Posterior cingulate gyrus (tissue), 11 donors: ENCODE data around the gene FAM174B.

Source experiments
- DNase-seq, 10 donors: peaks; one replicate each; pipeline versions ENCODE4 v3.0.0 to v3.0.0-alpha.2; 2020 to 2021; ENCODE audit warnings: mixed read lengths in 3 of 10
- intact Hi-C: fragments of 100-400 bp; cut with DNase I; formaldehyde crosslinking; loops from one replicate; pipeline ENCODE4 v1.15.1; 2023

The FAM174B gene

GRCh38 chr15:92605225-92605944 is 50.2 kb downstream of the FAM174B start:
- peak in 1 of 10 donors; percentile 40 for DNase-seq
- intact Hi-C loops = no loop called here

DNA sequence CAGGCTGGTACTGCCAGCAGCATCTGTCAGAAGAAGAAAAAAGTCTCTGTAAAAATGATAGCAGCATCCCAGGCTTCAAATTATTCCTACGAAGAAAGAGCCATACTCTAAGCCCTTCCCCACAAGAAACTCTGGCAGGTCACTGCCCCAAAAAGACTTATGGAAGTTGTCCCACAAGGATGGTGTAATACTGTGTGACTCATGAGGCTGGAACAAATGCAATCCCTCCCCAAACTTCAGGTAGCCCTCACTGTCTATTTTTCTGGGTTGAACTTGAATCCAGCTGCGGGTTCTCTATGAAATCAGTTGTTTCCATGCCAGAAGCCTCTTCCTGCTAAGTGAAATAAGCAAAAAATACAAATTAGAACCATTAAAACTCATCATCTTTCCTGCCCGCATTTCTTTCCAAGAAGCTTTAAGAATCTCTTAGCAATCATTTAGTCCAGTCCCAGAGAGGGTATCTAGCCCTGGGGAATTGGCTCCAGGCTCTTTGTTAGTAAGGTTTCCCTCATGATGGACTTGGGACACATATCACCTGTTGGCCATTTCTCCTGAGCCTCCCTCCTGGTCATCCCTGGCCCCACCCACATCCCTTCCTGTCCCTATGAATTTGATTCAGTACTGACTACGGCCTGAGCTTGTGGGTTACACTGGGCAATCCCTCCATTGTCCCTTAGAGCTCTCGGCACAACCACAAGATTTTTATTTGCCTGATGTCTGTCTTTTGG is 51.7 kb downstream of the FAM174B start:
- intact Hi-C loops = no loop called here

DNA sequence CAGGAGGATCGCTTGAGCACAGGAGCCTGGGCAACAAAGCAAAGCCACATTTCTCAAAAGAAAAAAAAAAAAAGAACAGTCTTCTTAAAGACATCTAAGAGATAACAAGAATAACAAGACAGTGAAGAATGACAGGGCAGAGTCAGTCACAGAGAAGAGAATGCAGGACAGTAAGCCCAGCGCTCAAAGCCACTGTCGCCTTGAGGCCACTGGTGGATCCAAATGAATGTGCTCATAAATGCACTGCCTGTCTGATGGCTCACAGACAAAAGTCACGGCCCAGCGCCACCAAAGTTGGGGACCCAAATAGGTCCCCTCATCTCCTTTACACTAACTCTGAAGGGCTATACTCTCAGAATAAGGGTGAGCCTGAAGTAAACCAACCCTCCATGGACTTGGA is 52.3 kb downstream of the FAM174B start:
- intact Hi-C loops = no loop called here

More for the DNA sequence above, 51.7 kb downstream of the FAM174B start:
- DNase-seq = peak in 1 of 10 donors; percentile 55

DNA sequence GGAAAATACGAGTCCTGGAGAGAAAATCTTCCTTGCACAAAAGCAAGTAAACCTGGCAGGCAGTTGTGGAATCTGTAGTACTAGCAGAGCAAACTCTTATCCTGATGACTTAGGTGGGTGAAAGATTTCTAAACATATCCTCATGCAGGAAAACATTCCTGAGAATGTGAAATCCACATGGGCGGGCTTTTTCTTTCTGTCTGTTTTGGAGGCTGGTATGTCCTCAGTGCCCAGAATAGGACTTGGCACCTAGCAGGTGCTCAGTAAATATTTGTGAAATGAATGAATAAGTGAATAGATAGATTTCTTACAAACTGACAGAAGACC is 53.3 kb downstream of the FAM174B start:
- intact Hi-C loops = no loop called here
- no peak for DNase-seq

More for the DNA sequence above, 52.3 kb downstream of the FAM174B start:
- DNase-seq = peak in 1 of 10 donors; percentile 64

DNA sequence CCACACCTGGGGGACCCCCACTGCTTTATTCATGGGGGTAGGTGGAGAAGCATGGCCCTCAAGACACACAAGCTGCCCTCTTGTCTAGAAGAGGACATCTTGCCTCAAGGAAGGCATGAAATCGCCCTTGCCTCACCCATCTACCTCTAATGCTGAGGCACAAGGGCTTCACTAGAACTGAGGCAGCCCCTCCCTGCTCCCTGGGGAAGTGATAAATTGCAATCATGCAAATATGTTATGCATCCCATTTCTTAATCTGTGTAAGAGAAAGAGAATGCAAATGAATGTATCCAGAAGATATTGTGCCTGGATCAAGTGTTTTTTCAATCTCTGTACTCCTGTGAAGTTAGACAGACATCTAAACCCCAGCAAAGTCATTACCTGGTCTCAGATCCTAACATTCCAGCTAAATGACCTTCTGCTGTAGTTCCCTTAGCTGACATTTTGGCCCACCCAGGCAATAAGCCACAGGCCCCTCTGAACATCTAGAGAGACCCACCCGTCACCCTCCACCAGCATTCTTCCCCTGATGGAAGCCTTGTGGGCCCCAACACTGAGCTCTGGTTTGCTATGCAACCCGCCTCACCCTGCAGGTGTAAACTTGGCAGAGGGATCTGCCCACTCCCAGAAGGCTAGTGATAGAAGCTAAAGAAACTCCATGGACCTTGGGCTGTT is 53.8 kb downstream of the FAM174B start:
- intact Hi-C loops = no loop called here
- peak in 1 of 10 donors; percentile 24 for DNase-seq

DNA sequence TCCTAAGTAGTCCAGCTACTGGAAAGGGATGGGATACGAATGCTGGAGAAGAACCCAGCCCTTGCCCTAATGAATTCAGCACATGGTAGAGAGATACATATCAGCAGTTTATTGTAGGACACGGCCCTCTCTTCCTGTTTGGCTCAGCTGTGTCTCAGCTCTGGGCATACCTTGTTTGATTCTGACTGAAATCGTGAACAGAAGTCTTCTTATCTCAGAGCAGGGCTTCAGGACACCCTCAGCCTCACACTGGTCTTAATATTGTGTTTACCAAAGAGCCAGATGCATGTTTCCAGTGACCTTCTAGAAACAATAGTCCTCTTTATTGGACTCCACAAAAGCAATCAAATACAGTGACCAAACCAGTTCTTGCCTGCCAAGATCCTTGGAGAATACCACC is 54.7 kb downstream of the FAM174B start:
- intact Hi-C loops = no loop called here
- peak in 1 of 10 donors; percentile 24 for DNase-seq

DNA sequence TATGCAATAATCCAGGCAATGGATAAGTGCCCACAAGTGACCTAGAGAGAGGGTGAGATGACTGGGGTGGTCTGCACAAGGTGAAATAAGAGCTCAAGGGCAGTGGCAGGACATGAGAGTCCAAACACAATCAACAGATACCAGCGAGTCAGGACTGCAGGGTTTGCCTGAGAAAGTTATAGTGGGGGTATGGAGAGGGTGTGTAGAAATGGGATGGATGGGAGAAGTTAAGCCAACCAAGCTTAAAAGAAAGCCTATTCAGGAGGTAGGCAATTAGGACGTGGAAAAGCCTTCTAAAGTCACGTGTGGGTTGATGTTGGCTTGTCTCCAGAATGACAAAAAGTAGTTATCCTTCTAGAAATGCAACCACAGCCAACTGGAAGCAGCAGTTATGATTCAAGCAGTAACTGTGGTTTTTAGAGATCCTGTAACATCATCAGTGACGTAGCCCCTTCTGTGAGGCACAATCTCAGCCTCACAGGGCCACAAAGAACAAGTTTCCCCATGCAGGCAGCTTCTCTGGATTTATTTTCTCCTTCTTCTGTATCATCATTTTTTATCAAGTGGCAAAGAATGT is 56.1 kb downstream of the FAM174B start:
- peak in 1 of 10 donors; percentile 3 for DNase-seq
- intact Hi-C loops = no loop called here

DNA sequence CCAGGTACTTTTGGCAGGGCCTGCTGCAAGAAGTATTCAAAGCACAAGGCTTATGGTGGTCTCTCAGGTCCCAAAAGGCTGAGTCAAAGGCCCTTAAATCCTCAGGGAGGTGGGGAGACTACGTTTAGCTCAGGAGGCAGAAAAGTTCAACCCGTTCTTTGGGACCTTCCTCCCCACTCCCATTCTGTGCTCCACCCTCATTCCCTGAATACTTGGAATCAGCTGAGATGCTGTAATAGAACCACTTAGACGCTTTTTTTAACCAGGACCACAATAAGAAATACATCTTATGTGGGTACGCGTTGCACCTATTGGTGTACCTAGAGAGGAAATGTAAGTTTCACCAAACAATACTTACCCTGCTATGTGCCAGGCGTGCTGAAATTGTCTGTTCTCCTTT is 58.0 kb downstream of the FAM174B start:
- peak in 1 of 10 donors; percentile 22 for DNase-seq
- intact Hi-C loops = no loop called here

DNA sequence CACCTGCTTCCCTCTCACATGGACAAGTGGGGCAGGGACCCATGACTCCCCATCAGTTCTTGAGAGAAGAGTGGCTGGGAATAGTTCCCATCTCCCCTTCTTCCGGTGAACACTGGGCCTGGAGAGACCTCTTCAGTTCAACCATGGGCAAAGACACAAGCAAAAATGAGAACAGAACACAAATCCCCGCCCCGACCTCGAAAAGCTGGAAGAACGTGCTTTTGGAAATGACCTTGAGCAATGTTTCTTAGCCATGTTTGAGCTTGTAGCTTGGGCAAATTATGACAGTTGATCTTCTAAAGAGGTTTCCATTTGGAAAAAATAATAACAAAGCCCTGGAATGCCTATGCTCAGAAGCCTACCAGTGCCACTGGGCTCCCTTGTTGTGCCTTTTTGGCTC is 59.0 kb downstream of the FAM174B start:
- intact Hi-C loops = no loop called here
- DNase-seq = no peak

DNA sequence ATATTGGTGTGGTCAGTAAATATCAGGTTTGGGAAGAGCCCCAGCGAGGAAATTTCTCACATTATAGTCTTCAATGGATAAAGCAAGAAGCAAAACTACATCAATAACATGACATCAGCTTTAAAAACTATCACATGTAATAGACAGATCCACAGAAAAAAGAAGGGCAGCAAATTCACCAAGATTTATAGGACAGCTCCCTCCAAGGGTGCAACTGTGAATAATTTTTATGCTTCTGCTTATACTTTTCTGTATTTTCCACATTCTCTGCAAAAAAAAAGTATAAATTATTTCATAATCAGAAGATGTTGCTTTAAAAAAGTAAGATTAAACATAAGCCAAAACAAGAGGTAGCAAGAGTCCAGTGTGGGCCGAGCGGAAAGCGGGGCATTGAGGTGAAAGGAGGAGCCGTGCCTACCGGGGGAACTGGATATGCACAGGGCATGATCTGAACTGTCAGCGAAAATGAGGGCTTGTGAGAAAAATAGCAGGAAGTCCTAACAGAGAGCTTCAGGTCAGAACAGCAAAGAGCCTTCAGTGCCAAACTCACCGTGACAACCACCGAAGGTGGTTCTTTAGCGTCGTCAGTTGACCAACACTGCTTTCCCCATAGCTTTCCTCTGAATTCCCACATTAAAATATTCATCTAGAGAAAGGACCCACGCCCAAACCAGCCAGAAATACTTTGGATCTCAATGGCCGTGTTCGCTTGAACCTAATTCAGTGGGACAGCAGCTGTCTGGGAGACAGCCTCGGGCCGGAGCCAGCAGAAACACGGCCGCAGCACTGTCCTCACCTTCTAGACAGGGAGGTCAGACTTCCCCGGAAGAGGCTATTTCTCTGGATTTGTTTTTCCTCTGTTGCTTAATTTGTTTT is 59.8 kb downstream of the FAM174B start:
- peak in 1 of 10 donors; percentile 49 for DNase-seq
- intact Hi-C loops = no loop called here

- peak in 1 of 10 donors; percentile 0 for DNase-seq
- intact Hi-C loops = no loop called here
These were observed 64.3 kb downstream of the FAM174B start for GRCh38 chr15:92591275-92591674.

- intact Hi-C loops = no loop called here
- DNase-seq = peak in 1 of 10 donors; percentile 55
These were observed 68.6 kb downstream of the FAM174B start for GRCh38 chr15:92586966-92587365.

GRCh38 chr15:92586383-92586942 is 69.1 kb downstream of the FAM174B start:
- peak in 1 of 10 donors; percentile 68 for DNase-seq
- intact Hi-C loops = no loop called here

DNA sequence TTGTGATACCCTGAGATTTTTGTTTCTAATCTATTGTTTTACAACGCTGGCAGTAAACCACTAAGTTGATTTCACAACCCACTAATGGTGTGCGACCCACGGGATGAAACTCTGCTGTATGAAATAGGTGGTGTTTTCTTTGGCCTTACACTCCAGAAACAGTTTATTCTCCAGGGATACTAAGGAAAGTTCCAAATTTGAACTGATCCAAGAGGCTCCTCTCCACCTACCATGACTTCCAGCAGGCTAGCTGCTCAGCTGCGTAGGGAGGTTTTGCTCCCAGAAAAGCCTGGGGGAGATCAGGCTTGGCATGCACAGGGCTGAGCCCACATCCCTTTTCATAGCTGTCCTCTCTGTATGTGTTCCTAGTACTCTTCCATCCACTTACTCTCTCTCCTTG is 71.5 kb downstream of the FAM174B start:
- peak in 1 of 10 donors; percentile 21 for DNase-seq

GRCh38 chr15:92583096-92584034 is 72.2 kb downstream of the FAM174B start:
- DNase-seq = peak in 1 of 10 donors; percentile 66
- intact Hi-C loops = no loop called here

More for the DNA sequence above, 71.5 kb downstream of the FAM174B start:
- intact Hi-C loops = no loop called here

- intact Hi-C loops = no loop called here
- DNase-seq = peak in 1 of 10 donors; percentile 25
These were observed 73.4 kb downstream of the FAM174B start for GRCh38 chr15:92582206-92582605.

GRCh38 chr15:92580933-92581445 is 74.6 kb downstream of the FAM174B start:
- peak in 1 of 10 donors; percentile 25 for DNase-seq
- intact Hi-C loops = no loop called here

DNA sequence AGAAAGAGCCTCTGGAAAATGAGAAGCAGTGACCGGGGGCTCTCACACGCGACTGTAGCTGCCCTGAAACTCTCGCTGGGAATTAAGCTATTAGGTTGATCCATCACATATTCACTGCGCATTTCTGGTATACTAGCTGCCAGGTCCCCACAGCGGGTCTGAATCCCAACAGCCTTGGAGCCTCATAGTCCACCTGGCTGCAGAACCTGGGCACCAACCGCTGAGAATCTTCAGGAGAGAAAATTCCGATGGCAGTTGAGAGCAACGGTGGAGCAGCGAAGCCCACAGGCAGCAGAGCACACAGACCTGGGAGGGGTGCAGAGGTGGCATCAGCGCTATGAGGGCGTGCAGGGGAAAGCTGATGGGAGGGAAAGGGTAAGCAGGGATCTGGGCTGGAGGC is 75.1 kb downstream of the FAM174B start:
- DNase-seq = peak in 1 of 10 donors; percentile 41

More for the DNA sequence above, 75.1 kb downstream of the FAM174B start:
- intact Hi-C loops = no loop called here
